ENCODE results near the gene CTU2. TPM values are rescaled to one million over a fixed set of nuclear protein-coding genes. Genes with fewer than 3 reads are reported as not detected.

CTU2 gene
- total and polyA plus RNA-seq, 10 of the 15 experiments (the other 5 are each of a cell fraction or from before 2014, with no cell fraction given): 0.32 to 44.5 (median 18.2) TPM

DNA sequence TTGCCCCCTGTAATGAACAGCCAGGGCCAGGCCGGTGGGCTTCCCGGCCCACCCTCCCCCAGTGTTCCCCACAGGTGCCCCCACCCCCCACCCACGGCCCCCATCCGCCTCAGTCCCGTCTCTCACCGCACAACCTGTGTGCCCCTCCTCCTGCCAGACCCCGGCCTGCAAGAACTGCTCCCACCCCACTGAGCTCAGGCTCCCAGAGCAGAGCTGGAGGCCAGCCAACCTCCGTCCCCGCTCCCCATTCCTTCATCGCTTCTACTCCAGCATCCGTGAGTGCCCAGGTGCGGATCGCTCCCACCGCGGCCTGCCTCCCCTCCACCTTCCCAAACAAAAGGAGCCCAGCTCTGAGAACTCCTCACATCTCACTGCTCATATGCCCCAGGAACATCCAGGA is 47.6 kb upstream of the CTU2 start:
- no peak for TF ChIP-seq DPF2 (IDR thresholded peaks at IDR 0.05)
- H2AFZ ChIP-seq (ENCODE audit: control insufficient read depth, low read depth, low read length): no peak overlapping the region
- in situ Hi-C loops (cut with MboI): no loop called here
- H3K27ac ChIP-seq (ENCODE audit: control insufficient read depth, insufficient read depth): no peak overlapping the region
- ChIA-PET POLR2A (no interaction called here), RAD21 (ENCODE audit: unreplicated experiment) (no interaction called here), SMC1A (ENCODE audit: uncharacterized antibody, unreplicated experiment) (no interaction called here), CTCF (no interaction called here)
- 98% methylated on average over 11 of the region's 15 CpGs for WGBS (ENCODE audit: insufficient coverage, insufficient replicate concordance, low lambda C conversion rate, missing lambda C conversion rate)
- ATAC-seq (no peak), FAIRE-seq (no peak), DNase-seq (ENCODE audit: low read depth, low spot score) (no peak)
- BruUV-seq (replicated peaks): no TSS peak
- H3K4me1 ChIP-seq (ENCODE audit: control insufficient read depth, insufficient read depth, low read length): peaks cover 6% of the 10 kb centered on the region; the same call in 1 of the 2 replicates
- no peak overlapping the region for H3K9ac ChIP-seq (ENCODE audit: control insufficient read depth, insufficient read depth, low read length)
- H3K4me3 ChIP-seq: no peak overlapping the region
- peaks cover 45% of the 10 kb centered on the region for H3K79me2 ChIP-seq (ENCODE audit: control insufficient read depth, insufficient read depth, low read length)
- intact Hi-C loops (cut with micrococcal nuclease; ENCODE audit: unreplicated experiment): no loop called here
- H4K20me1 ChIP-seq (ENCODE audit: control insufficient read depth, insufficient read depth): no peaks in the 10 kb centered on the region
- H3K36me3 ChIP-seq (ENCODE audit: control insufficient read depth in 2 of 2, insufficient read depth in 2 of 2, low read length in 1 of 2): peaks cover 6 to 16% of the 10 kb centered on the region in 2 experiments; a peak in 3 of 4 replicates
- no peak overlapping the region for H3K4me2 ChIP-seq (ENCODE audit: control insufficient read depth, insufficient read depth)
- no peaks in the 10 kb centered on the region for H3K27me3 ChIP-seq (replicated peaks in 1 of 2; ENCODE audit: control insufficient read depth in 2 of 2, insufficient read depth in 2 of 2, low read length in 1 of 2)
- no peaks in the 10 kb centered on the region for H3K9me3 ChIP-seq (replicated peaks; ENCODE audit: control insufficient read depth, insufficient read depth, low read length)

DNA sequence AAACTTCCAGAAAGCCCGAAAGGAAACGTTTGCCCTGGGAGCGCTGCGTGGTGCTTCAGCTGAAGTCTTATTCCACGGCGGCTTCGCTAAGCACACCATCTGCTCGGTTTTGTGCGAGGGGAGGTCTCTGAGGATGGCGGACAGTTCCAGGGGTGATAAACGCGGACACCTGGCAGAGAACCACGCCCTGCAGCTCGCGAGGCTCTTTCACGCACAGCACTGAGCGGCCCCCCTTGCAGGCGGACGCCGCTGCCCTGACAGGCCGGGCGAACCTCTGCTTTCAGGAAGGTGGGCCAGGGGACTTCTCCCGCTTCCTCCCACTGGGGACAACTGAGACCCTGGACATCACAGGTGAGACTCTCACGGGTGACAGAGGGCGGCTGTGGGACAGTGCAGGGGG is 47.1 kb upstream of the CTU2 start:
- no peak for ATAC-seq
- in situ Hi-C loops (cut with MboI): no loop called here
- no peak for DNase-seq (ENCODE audit: low read depth, low spot score)
- WGBS (ENCODE audit: insufficient coverage, insufficient replicate concordance, low lambda C conversion rate, missing lambda C conversion rate): 96% methylated on average over 25 of the region's 25 CpGs
- H3K27ac ChIP-seq (ENCODE audit: control insufficient read depth, insufficient read depth): no peak overlapping the region
- H3K4me2 ChIP-seq (ENCODE audit: control insufficient read depth, insufficient read depth): no peak overlapping the region
- POLR2A ChIA-PET: no interaction called here
- FAIRE-seq: no peak
- SMC1A ChIA-PET (ENCODE audit: uncharacterized antibody, unreplicated experiment): no interaction called here
- no peaks in the 10 kb centered on the region for H3K27me3 ChIP-seq (replicated peaks in 1 of 2; ENCODE audit: control insufficient read depth in 2 of 2, insufficient read depth in 2 of 2, low read length in 1 of 2)
- H3K9ac ChIP-seq (ENCODE audit: control insufficient read depth, insufficient read depth, low read length): no peak overlapping the region
- H3K9me3 ChIP-seq (replicated peaks; ENCODE audit: control insufficient read depth, insufficient read depth, low read length): no peaks in the 10 kb centered on the region
- intact Hi-C loops (cut with micrococcal nuclease; ENCODE audit: unreplicated experiment): no loop called here
- no TSS peak for BruUV-seq (replicated peaks)
- H3K4me1 ChIP-seq (ENCODE audit: control insufficient read depth, insufficient read depth, low read length): peaks cover 6% of the 10 kb centered on the region; the same call in 1 of the 2 replicates
- no peak overlapping the region for H2AFZ ChIP-seq (ENCODE audit: control insufficient read depth, low read depth, low read length)
- H3K4me3 ChIP-seq: no peak overlapping the region
- RAD21 ChIA-PET (ENCODE audit: unreplicated experiment): no interaction called here
- peaks cover 47% of the 10 kb centered on the region for H3K79me2 ChIP-seq (ENCODE audit: control insufficient read depth, insufficient read depth, low read length)
- CTCF ChIA-PET: no interaction called here
- peaks cover 6 to 15% of the 10 kb centered on the region in 2 experiments; a peak in 3 of 4 replicates for H3K36me3 ChIP-seq (ENCODE audit: control insufficient read depth in 2 of 2, insufficient read depth in 2 of 2, low read length in 1 of 2)
- H4K20me1 ChIP-seq (ENCODE audit: control insufficient read depth, insufficient read depth): no peaks in the 10 kb centered on the region
- TF ChIP-seq STAT3 (IDR thresholded peaks at IDR 0.05; ENCODE audit: low read depth, low read length) (no peak), YY1 (IDR thresholded peaks at IDR 0.05; ENCODE audit: low read depth, low read length) (no peak), BMI1 (IDR thresholded peaks at IDR 0.05; ENCODE audit: borderline replicate concordance) (no peak), NFYA (IDR thresholded peaks at IDR 0.05; ENCODE audit: borderline replicate concordance, low read depth, low read length) (no peak), TCF7 (IDR thresholded peaks at IDR 0.05; ENCODE audit: borderline replicate concordance) (no peak), BCL11A (IDR thresholded peaks at IDR 0.05; ENCODE audit: low read depth, low read length) (no peak), NBN (IDR thresholded peaks at IDR 0.05) (no peak)
- TF ChIP-seq, protein P1, sequence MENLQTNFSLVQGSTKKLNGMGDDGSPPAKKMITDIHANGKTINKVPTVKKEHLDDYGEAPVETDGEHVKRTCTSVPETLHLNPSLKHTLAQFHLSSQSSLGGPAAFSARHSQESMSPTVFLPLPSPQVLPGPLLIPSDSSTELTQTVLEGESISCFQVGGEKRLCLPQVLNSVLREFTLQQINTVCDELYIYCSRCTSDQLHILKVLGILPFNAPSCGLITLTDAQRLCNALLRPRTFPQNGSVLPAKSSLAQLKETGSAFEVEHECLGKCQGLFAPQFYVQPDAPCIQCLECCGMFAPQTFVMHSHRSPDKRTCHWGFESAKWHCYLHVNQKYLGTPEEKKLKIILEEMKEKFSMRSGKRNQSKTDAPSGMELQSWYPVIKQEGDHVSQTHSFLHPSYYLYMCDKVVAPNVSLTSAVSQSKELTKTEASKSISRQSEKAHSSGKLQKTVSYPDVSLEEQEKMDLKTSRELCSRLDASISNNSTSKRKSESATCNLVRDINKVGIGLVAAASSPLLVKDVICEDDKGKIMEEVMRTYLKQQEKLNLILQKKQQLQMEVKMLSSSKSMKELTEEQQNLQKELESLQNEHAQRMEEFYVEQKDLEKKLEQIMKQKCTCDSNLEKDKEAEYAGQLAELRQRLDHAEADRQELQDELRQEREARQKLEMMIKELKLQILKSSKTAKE (IDR thresholded peaks at IDR 0.05; ENCODE audit: low read depth, poor library complexity, severe bottlenecking): no peak
- TF ChIP-seq, protein P2, sequence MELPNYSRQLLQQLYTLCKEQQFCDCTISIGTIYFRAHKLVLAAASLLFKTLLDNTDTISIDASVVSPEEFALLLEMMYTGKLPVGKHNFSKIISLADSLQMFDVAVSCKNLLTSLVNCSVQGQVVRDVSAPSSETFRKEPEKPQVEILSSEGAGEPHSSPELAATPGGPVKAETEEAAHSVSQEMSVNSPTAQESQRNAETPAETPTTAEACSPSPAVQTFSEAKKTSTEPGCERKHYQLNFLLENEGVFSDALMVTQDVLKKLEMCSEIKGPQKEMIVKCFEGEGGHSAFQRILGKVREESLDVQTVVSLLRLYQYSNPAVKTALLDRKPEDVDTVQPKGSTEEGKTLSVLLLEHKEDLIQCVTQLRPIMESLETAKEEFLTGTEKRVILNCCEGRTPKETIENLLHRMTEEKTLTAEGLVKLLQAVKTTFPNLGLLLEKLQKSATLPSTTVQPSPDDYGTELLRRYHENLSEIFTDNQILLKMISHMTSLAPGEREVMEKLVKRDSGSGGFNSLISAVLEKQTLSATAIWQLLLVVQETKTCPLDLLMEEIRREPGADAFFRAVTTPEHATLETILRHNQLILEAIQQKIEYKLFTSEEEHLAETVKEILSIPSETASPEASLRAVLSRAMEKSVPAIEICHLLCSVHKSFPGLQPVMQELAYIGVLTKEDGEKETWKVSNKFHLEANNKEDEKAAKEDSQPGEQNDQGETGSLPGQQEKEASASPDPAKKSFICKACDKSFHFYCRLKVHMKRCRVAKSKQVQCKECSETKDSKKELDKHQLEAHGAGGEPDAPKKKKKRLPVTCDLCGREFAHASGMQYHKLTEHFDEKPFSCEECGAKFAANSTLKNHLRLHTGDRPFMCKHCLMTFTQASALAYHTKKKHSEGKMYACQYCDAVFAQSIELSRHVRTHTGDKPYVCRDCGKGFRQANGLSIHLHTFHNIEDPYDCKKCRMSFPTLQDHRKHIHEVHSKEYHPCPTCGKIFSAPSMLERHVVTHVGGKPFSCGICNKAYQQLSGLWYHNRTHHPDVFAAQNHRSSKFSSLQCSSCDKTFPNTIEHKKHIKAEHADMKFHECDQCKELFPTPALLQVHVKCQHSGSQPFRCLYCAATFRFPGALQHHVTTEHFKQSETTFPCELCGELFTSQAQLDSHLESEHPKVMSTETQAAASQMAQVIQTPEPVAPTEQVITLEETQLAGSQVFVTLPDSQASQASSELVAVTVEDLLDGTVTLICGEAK (IDR thresholded peaks at IDR 0.05; ENCODE audit: borderline replicate concordance): no peak
- TF ChIP-seq, protein P3, sequence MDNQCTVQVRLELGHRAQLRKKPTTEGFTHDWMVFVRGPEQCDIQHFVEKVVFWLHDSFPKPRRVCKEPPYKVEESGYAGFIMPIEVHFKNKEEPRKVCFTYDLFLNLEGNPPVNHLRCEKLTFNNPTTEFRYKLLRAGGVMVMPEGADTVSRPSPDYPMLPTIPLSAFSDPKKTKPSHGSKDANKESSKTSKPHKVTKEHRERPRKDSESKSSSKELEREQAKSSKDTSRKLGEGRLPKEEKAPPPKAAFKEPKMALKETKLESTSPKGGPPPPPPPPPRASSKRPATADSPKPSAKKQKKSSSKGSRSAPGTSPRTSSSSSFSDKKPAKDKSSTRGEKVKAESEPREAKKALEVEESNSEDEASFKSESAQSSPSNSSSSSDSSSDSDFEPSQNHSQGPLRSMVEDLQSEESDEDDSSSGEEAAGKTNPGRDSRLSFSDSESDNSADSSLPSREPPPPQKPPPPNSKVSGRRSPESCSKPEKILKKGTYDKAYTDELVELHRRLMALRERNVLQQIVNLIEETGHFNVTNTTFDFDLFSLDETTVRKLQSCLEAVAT (IDR thresholded peaks at IDR 0.05): no peak

Measured in GM12878 (cell line).